HK-2 (cell line): Measurements from ENCODE around the gene TPT1.
"Not testable (repeated sequence)": the region's sequence is repeated elsewhere in the genome, so short reads cannot be mapped to it uniquely, and the experiment has no call there.

Experiments
- DNase-seq: peaks from one replicate; pipeline ENCODE4 v3.0.0-alpha.2; 2018; ENCODE audit not compliant: unreplicated experiment

The TPT1 gene

DNA sequence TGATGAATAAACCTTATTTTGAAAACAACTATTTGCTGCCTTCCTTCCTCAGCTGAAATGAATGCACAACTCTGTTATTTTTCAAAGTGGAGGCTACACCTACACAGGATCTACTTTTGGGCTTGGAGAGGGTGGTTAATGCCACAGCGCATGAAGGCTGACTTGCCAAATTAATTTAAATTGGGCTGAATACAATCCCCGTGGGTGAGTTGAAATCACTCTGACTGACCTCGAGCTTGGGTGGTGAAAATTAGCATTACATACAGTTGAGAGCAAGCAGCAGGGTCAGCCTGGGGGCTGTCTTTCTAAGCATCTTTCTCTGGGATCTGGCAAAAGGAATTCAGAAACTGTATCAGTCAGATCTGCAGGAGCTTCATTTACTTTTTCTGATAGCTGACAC, 38.5 kb downstream of the TPT1 start:
- DNase-seq = no peak

DNA sequence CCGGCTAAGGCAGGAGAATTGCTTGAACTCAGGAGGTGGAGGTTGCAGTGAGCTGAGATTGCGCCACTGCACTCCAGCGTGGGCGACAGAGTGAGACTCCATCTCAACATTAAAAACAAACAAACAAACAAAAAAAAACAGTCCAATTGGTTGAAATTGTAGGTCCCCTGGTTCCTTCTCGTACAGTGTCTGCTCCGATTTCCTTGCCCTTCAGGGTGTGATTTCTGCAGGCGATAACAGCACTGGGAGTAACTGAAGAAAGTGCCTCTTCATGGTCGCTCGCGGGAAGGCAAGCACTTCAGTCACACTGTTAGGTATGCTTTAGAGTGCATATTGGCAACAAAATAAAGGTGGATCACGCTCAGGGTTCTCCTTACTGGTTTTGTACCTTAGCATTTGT, 39.7 kb downstream of the TPT1 start:
- DNase-seq = no peak

- no peak for DNase-seq
Observed at GRCh38 chr13:45300190-45300985, 40.6 kb downstream of the TPT1 start.

GRCh38 chr13:45299194-45299593, 41.8 kb downstream of the TPT1 start:
- no peak for DNase-seq

- not testable (repeated sequence) for DNase-seq
Observed at GRCh38 chr13:45298550-45298949, 42.4 kb downstream of the TPT1 start.

GRCh38 chr13:45298206-45298505, 42.8 kb downstream of the TPT1 start:
- DNase-seq = no peak

- DNase-seq = no peak
Observed at GRCh38 chr13:45297456-45298205, 43.4 kb downstream of the TPT1 start.

GRCh38 chr13:45296259-45296658, 44.7 kb downstream of the TPT1 start:
- no peak for DNase-seq

DNA sequence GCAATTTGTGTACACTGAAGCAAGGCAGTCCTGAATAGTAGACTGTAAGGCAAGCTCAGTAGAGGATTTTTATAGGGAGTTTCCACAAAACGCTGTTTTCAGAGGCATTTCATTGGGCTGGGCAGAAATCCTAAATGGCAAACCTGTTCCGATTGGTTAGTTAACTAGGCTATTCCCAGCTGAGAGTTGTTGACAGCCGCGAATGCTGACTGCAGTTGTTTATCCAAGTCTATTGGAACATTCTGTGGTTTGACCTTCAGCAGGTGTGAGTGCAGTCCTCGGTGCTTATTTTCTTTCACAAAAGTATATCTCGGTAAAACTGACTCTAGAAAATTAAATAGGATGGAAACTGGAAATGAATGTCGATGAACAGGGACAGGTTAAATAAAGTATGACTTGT, 45.4 kb downstream of the TPT1 start:
- DNase-seq = no peak

- no peak for DNase-seq
Observed at GRCh38 chr13:45292176-45292575, 48.8 kb downstream of the TPT1 start.

- DNase-seq = no peak
Observed at GRCh38 chr13:45289936-45290563, 50.9 kb downstream of the TPT1 start.
